Left ventricle myocardium inferior (tissue), 1 donor: Measurements from ENCODE around the gene GPR179. TPM values are rescaled to one million over a fixed set of nuclear protein-coding genes. Genes with fewer than 3 reads are reported as not detected.
"Not testable (repeated sequence)": the region's sequence is repeated elsewhere in the genome, so short reads cannot be mapped to it uniquely, and the experiment has no call there.

Experiments used
- DNase-seq: peaks from one replicate; pipeline ENCODE4 v3.0.0-alpha.2; 2020
- H3K27ac ChIP-seq: fragments of 200-600 bp; replicated peaks from 2 replicates; pipeline ENCODE4 v1.8.0; 2021
- H3K27me3 ChIP-seq: fragments of 200-600 bp; 2 replicates; pipeline ENCODE4 v1.8.0; 2021; ENCODE audit warnings: low read depth
- H3K36me3 ChIP-seq: fragments of 200-600 bp; 2 replicates; pipeline ENCODE4 v1.8.0; 2021
- H3K4me1 ChIP-seq: fragments of 200-600 bp; 2 replicates; pipeline ENCODE4 v1.8.0; 2021
- H3K4me3 ChIP-seq: fragments of 200-600 bp; 2 replicates; pipeline ENCODE4 v1.8.0; 2021; ENCODE audit warnings: mild to moderate bottlenecking, moderate library complexity
- H3K9me3 ChIP-seq: fragments of 200-600 bp; replicated peaks from 2 replicates; pipeline ENCODE4 v1.8.0; 2021
- CTCF ChIP-seq: fragments of 200-600 bp; IDR thresholded peaks from 2 replicates; pipeline ENCODE4 v1.8.0; 2021; ENCODE audit warnings: antibody characterized with exemption, mild to moderate bottlenecking, borderline replicate concordance
- intact Hi-C: fragments of 100-400 bp; cut with micrococcal nuclease; formaldehyde crosslinking; loops from one replicate; pipeline ENCODE4 v1.11.0; 2022
- total RNA-seq: library from RNA; stranded (reverse); fragmentation: NEBNext Ultra II Directional; extraction: Animal tissue kit (Norgen Biotek cat#: 25700); gene quantifications from one replicate; pipeline ENCODE4 v1.2.1, GENCODE V29; 2021
- donor health status: DM: no; HTN: yes; CAD: no; lungs with severe emphysema.

Gene GPR179
- total RNA-seq, 1 donor from 2014 or later = 0.05 TPM

- Histone ChIP-seq H3K9me3 (no peaks in the 10 kb centered on the region), H3K36me3 (peaks cover 47% of the 10 kb centered on the region), H3K27ac (no peak overlapping the region), H3K27me3 (no peaks in the 10 kb centered on the region), H3K4me3 (no peak overlapping the region), H3K4me1 (peaks cover under 1% of the 10 kb centered on the region)
- DNase-seq = no peak
- no peak for TF ChIP-seq CTCF
- intact Hi-C loops = no loop called here
These were observed 23.3 kb downstream of the GPR179 start for GRCh38 chr17:38320482-38320881.

- Histone ChIP-seq H3K36me3 (peaks cover 53% of the 10 kb centered on the region), H3K27me3 (no peaks in the 10 kb centered on the region), H3K4me3 (no peak overlapping the region), H3K9me3 (no peaks in the 10 kb centered on the region), H3K4me1 (no peaks in the 10 kb centered on the region), H3K27ac (no peak overlapping the region)
- intact Hi-C loops = no loop called here
- DNase-seq = no peak
- TF ChIP-seq CTCF = no peak
These were observed 26.7 kb downstream of the GPR179 start for GRCh38 chr17:38317081-38317480.

GRCh38 chr17:38315497-38315896 is 28.3 kb downstream of the GPR179 start:
- Histone ChIP-seq H3K9me3 (no peaks in the 10 kb centered on the region), H3K27ac (no peak overlapping the region), H3K36me3 (peaks cover 49% of the 10 kb centered on the region), H3K4me1 (no peaks in the 10 kb centered on the region), H3K4me3 (no peak overlapping the region), H3K27me3 (no peaks in the 10 kb centered on the region)
- intact Hi-C loops = no loop called here
- DNase-seq = no peak
- TF ChIP-seq CTCF = no peak

GRCh38 chr17:38296834-38297517 is 46.8 kb downstream of the GPR179 start, which contains the start of gene MRPL45:
TSS of gene MRPL45 (plus strand) at chr17:38297168. CDS start at chr17:38297184, 16 bp downstream.
- Histone ChIP-seq H3K27ac (peak within 1 kb of the TSS; percentile 78), H3K36me3 (peaks cover 19% of the 10 kb centered on the region), H3K4me3 (peak within 1 kb of the TSS; percentile 70)
- H3K4me1 ChIP-seq, intact Hi-C loops, H3K9me3 ChIP-seq, H3K27me3 ChIP-seq: not testable (repeated sequence)
- DNase-seq = peak; percentile 98

- H3K4me1 ChIP-seq, DNase-seq, H3K4me3 ChIP-seq, H3K9me3 ChIP-seq, intact Hi-C loops, H3K27me3 ChIP-seq: not testable (repeated sequence)
- peak overlapping the region; percentile 78 for H3K27ac ChIP-seq
- peaks cover 12% of the 10 kb centered on the region for H3K36me3 ChIP-seq
These were observed 48.0 kb downstream of the GPR179 start for GRCh38 chr17:38295602-38296365.

GRCh38 chr17:38289760-38290159 is 54.0 kb downstream of the GPR179 start:
- H3K27ac ChIP-seq, H3K9me3 ChIP-seq, intact Hi-C loops, DNase-seq, H3K4me1 ChIP-seq, H3K4me3 ChIP-seq, H3K36me3 ChIP-seq, H3K27me3 ChIP-seq: not testable (repeated sequence)
